GM06990 (cell line): ENCODE results near the gene ANXA11.

Experiments
- DNase-seq: peaks from one replicate; pipeline ENCODE4 v3.0.0-alpha.2; 2011; ENCODE audit not compliant: insufficient read length; ENCODE audit errors: extremely low read depth
- H3K27me3 ChIP-seq: replicated peaks from 2 replicates; pipeline ENCODE4 v1.6.0; 2011; ENCODE audit warnings: low read length; ENCODE audit not compliant: control insufficient read depth, insufficient read depth
- H3K36me3 ChIP-seq: 2 replicates; pipeline ENCODE4 v1.5.1; 2011; ENCODE audit warnings: low read length; ENCODE audit not compliant: control insufficient read depth, insufficient read depth
- H3K4me3 ChIP-seq: replicated peaks from 2 replicates; pipeline ENCODE4 v1.5.1; 2011; ENCODE audit warnings: low read depth, mild to moderate bottlenecking, control low read depth, low read length
- CTCF ChIP-seq: IDR thresholded peaks from 2 replicates; pipeline ENCODE4 v1.5.1; 2011; ENCODE audit warnings: low read length, control low read depth, mild to moderate bottlenecking, inconsistent platforms; ENCODE audit not compliant: insufficient read depth, poor library complexity, severe bottlenecking

ANXA11 gene

GRCh38 chr10:80131499-80131901 is 73.8 kb downstream of the ANXA11 start:
- no peak for DNase-seq
- no peak overlapping the region for H3K4me3 ChIP-seq

GRCh38 chr10:80126876-80127275 is 78.5 kb downstream of the ANXA11 start:
- no peaks in the 10 kb centered on the region for H3K27me3 ChIP-seq
- H3K36me3 ChIP-seq: no peaks in the 10 kb centered on the region
- H3K4me3 ChIP-seq: no peak overlapping the region
- DNase-seq: no peak
- no peak for TF ChIP-seq CTCF

More at GRCh38 chr10:80131499-80131901, 73.8 kb downstream of the ANXA11 start:
- Histone ChIP-seq H3K27me3 (peaks cover 1% of the 10 kb centered on the region; the same call in 1 of the 2 replicates), H3K36me3 (no peaks in the 10 kb centered on the region)
- TF ChIP-seq CTCF: no peak

GRCh38 chr10:80122746-80123145 is 82.6 kb downstream of the ANXA11 start:
- no peaks in the 10 kb centered on the region for H3K36me3 ChIP-seq

GRCh38 chr10:80122110-80122710 is 83.1 kb downstream of the ANXA11 start:
- H3K4me3 ChIP-seq: no peak overlapping the region
- no peaks in the 10 kb centered on the region for H3K27me3 ChIP-seq
- no peaks in the 10 kb centered on the region for H3K36me3 ChIP-seq
- no peak for TF ChIP-seq CTCF
- DNase-seq: no peak

More at GRCh38 chr10:80122746-80123145, 82.6 kb downstream of the ANXA11 start:
- Histone ChIP-seq H3K4me3 (no peak overlapping the region), H3K27me3 (no peaks in the 10 kb centered on the region)
- DNase-seq: no peak
- TF ChIP-seq CTCF: no peak

GRCh38 chr10:80118669-80119068 is 86.7 kb downstream of the ANXA11 start:
- Histone ChIP-seq H3K4me3 (no peak overlapping the region), H3K36me3 (no peaks in the 10 kb centered on the region), H3K27me3 (no peaks in the 10 kb centered on the region)
- DNase-seq: no peak
- TF ChIP-seq CTCF: no peak

- Histone ChIP-seq H3K27me3 (no peaks in the 10 kb centered on the region), H3K4me3 (no peak overlapping the region), H3K36me3 (no peaks in the 10 kb centered on the region)
- no peak for DNase-seq
- TF ChIP-seq CTCF: no peak
Observed at GRCh38 chr10:80110986-80111385, 94.4 kb downstream of the ANXA11 start.
